OCI-LY7 (cell line): ENCODE results near the gene CDH6.

Experiments
- CTCF ChIP-seq: fragments of 200-600 bp; sonication (generic); conservative IDR thresholded peaks from 2 replicates; pipeline ENCODE4 v1.5.1; 2014; ENCODE audit warnings: mild to moderate bottlenecking, antibody characterized with exemption, low read length, moderate library complexity, mixed read lengths
- EZH2phosphoT487 ChIP-seq: fragments of 200-600 bp; sonication (generic); IDR thresholded peaks from 2 replicates; pipeline ENCODE4 v1.6.1; 2018; ENCODE audit warnings: low read depth, borderline replicate concordance, mild to moderate bottlenecking, mixed run types, antibody characterized with exemption, low read length, moderate library complexity, mixed read lengths

GRCh38 chr5:31225118-31225517 is 31.6 kb downstream of the CDH6 start:
- TF ChIP-seq EZH2phosphoT487 (no peak), CTCF (no peak)
